Activated naive CD8-positive, alpha-beta T cell treated with anti-CD3 and anti-CD28 coated beads, Interleukin-2, amount 50 U/mL, for 24 hours (primary cell): ENCODE measurements around the gene CD1B.
A peak's percentile ranks its signal among the peaks of the same experiment; 100 is the strongest.
"Not testable (repeated sequence)": the region's sequence is repeated elsewhere in the genome, so short reads cannot be mapped to it uniquely, and the experiment has no call there.

Experiments used
- ATAC-seq: fragments of 150-1000 bp; cut with Tn5 transposase; one replicate; pipeline ENCODE4 v1.10.0; 2021
- DNase-seq: peaks from one replicate; pipeline ENCODE4 v3.0.0; 2021
- H3K27ac Mint-ChIP-seq: one replicate; pipeline ENCODE4 v1.8.0; 2021; ENCODE audit warnings: mild to moderate bottlenecking, mixed read lengths
- H3K27me3 Mint-ChIP-seq: one replicate; pipeline ENCODE4 v1.8.0; 2021; ENCODE audit warnings: mixed read lengths
- H3K36me3 Mint-ChIP-seq: one replicate; pipeline ENCODE4 v1.8.0; 2021; ENCODE audit warnings: low read depth, mixed read lengths
- H3K4me1 Mint-ChIP-seq: one replicate; pipeline ENCODE4 v1.8.0; 2021; ENCODE audit warnings: mixed read lengths
- H3K4me3 Mint-ChIP-seq: one replicate; pipeline ENCODE4 v1.8.0; 2021; ENCODE audit warnings: mild to moderate bottlenecking, moderate library complexity, mixed read lengths
- H3K9me3 Mint-ChIP-seq: one replicate; pipeline ENCODE4 v1.8.0; 2021; ENCODE audit warnings: mixed read lengths

The CD1B gene

GRCh38 chr1:158289811-158290210 is 41.5 kb downstream of the CD1B start, which contains the start of gene CD1C:
TSS of gene CD1C (plus strand) at chr1:158289923. CDS start at chr1:158290065, 142 bp downstream.
- Mint-ChIP-seq H3K9me3 (no peaks in the 10 kb centered on the region), H3K4me3 (no peak within 1 kb of the TSS), H3K27ac (no peak within 1 kb of the TSS), H3K36me3 (no peaks in the 10 kb centered on the region), H3K4me1 (peaks cover 29% of the 10 kb centered on the region), H3K27me3 (peaks cover 3% of the 10 kb centered on the region)
- DNase-seq (no peak), ATAC-seq (no peak)

GRCh38 chr1:158286941-158287346 is 44.4 kb downstream of the CD1B start:
- Mint-ChIP-seq H3K9me3 (peaks cover under 1% of the 10 kb centered on the region), H3K4me1 (peaks cover 42% of the 10 kb centered on the region), H3K36me3 (no peaks in the 10 kb centered on the region), H3K4me3 (peak overlapping the region; percentile 27), H3K27me3 (peaks cover 10% of the 10 kb centered on the region), H3K27ac (peak overlapping the region; percentile 81)
- DNase-seq (no peak), ATAC-seq (peak; percentile 12)

GRCh38 chr1:158286487-158286886 is 44.8 kb downstream of the CD1B start:
- Mint-ChIP-seq H3K27ac (peak overlapping the region; percentile 89), H3K27me3 (peaks cover 11% of the 10 kb centered on the region), H3K4me1 (peaks cover 46% of the 10 kb centered on the region), H3K36me3 (peaks cover 2% of the 10 kb centered on the region), H3K9me3 (peaks cover 5% of the 10 kb centered on the region), H3K4me3 (peak overlapping the region; percentile 18)
- DNase-seq (peak; percentile 7), ATAC-seq (peak; percentile 14)

GRCh38 chr1:158285756-158286241 is 45.5 kb downstream of the CD1B start:
- peak; percentile 56 for DNase-seq
- H3K27ac Mint-ChIP-seq: peak overlapping the region; percentile 89
- peak overlapping the region; percentile 57 for H3K4me3 Mint-ChIP-seq
- peaks cover 10% of the 10 kb centered on the region for H3K9me3 Mint-ChIP-seq
- H3K36me3 Mint-ChIP-seq: peaks cover 3% of the 10 kb centered on the region
- H3K4me1 Mint-ChIP-seq: peaks cover 46% of the 10 kb centered on the region
- H3K27me3 Mint-ChIP-seq: peaks cover 13% of the 10 kb centered on the region
- peak; percentile 67 for ATAC-seq

GRCh38 chr1:158283965-158284364 is 47.4 kb downstream of the CD1B start:
- peaks cover 13% of the 10 kb centered on the region for H3K27me3 Mint-ChIP-seq
- peaks cover 13% of the 10 kb centered on the region for H3K9me3 Mint-ChIP-seq
- H3K36me3 Mint-ChIP-seq: peaks cover 3% of the 10 kb centered on the region
- peak overlapping the region; percentile 58 for H3K27ac Mint-ChIP-seq
- no peak overlapping the region for H3K4me3 Mint-ChIP-seq
- ATAC-seq: peak; percentile 61
- H3K4me1 Mint-ChIP-seq: peaks cover 46% of the 10 kb centered on the region
- DNase-seq: no peak

- peaks cover 10% of the 10 kb centered on the region for H3K27me3 Mint-ChIP-seq
- H3K27ac Mint-ChIP-seq, DNase-seq, ATAC-seq, H3K4me3 Mint-ChIP-seq, H3K36me3 Mint-ChIP-seq: not testable (repeated sequence)
- H3K9me3 Mint-ChIP-seq: peaks cover 18% of the 10 kb centered on the region
- peaks cover 40% of the 10 kb centered on the region for H3K4me1 Mint-ChIP-seq
Measured at GRCh38 chr1:158282421-158282820, 48.9 kb downstream of the CD1B start.
